Effector memory CD4-positive, alpha-beta T cell (primary cell): ENCODE results near the gene GRHL1.
A peak's percentile ranks its signal among the peaks of the same experiment; 100 is the strongest.

Experiments used
- DNase-seq, 3 donors: peaks; one replicate each; pipeline ENCODE4 v3.0.0-alpha.2; 2020
- H3K27ac ChIP-seq: 2 replicates; pipeline ENCODE4 v1.7.0; 2013; ENCODE audit warnings: mild to moderate bottlenecking, low read length, moderate library complexity; ENCODE audit not compliant: insufficient read depth, poor library complexity, severe bottlenecking
- H3K27me3 ChIP-seq: replicated peaks from 2 replicates; pipeline ENCODE4 v1.7.0; 2013; ENCODE audit warnings: mild to moderate bottlenecking, low read length; ENCODE audit not compliant: insufficient read depth, control insufficient read depth, poor library complexity, severe bottlenecking
- H3K36me3 ChIP-seq: 2 replicates; pipeline ENCODE4 v1.7.0; 2013; ENCODE audit warnings: mild to moderate bottlenecking, low read length, moderate library complexity; ENCODE audit not compliant: control insufficient read depth, insufficient read depth
- H3K4me1 ChIP-seq: 2 replicates; pipeline ENCODE4 v1.7.0; 2013; ENCODE audit warnings: low read length, mild to moderate bottlenecking; ENCODE audit not compliant: control insufficient read depth, insufficient read depth, poor library complexity, severe bottlenecking
- H3K4me3 ChIP-seq: 2 replicates; pipeline ENCODE4 v1.7.0; 2013; ENCODE audit warnings: low read length, low read depth, mild to moderate bottlenecking; ENCODE audit not compliant: insufficient read depth, poor library complexity, severe bottlenecking
- H3K9me3 ChIP-seq: 2 replicates; pipeline ENCODE4 v1.7.0; 2013; ENCODE audit warnings: mild to moderate bottlenecking, low read length, moderate library complexity; ENCODE audit not compliant: control insufficient read depth

GRHL1 gene

GRCh38 chr2:10032746-10033105 is 81.2 kb downstream of the GRHL1 start:
- no peaks in the 10 kb centered on the region for H3K27me3 ChIP-seq
- no peak for DNase-seq
- H3K4me1 ChIP-seq, result peaks cover 27% of the 10 kb centered on the region
- no peaks in the 10 kb centered on the region for H3K9me3 ChIP-seq
- H3K36me3 ChIP-seq, result no peaks in the 10 kb centered on the region
- H3K27ac ChIP-seq, result no peak overlapping the region
- H3K4me3 ChIP-seq, result no peak overlapping the region

- H3K9me3 ChIP-seq, result no peaks in the 10 kb centered on the region
- no peaks in the 10 kb centered on the region for H3K36me3 ChIP-seq
- H3K27ac ChIP-seq, result no peak overlapping the region
- H3K4me1 ChIP-seq, result peaks cover 26% of the 10 kb centered on the region
- no peaks in the 10 kb centered on the region for H3K27me3 ChIP-seq
- H3K4me3 ChIP-seq, result no peak overlapping the region
- no peak for DNase-seq
Observed at GRCh38 chr2:10033251-10034006, 81.9 kb downstream of the GRHL1 start.

- no peak for DNase-seq
- Histone ChIP-seq H3K9me3 (no peaks in the 10 kb centered on the region), H3K4me1 (peaks cover 15% of the 10 kb centered on the region), H3K36me3 (no peaks in the 10 kb centered on the region), H3K27me3 (no peaks in the 10 kb centered on the region), H3K4me3 (no peak overlapping the region), H3K27ac (no peak overlapping the region)
Observed at GRCh38 chr2:10034333-10035052, 83.0 kb downstream of the GRHL1 start.

- Histone ChIP-seq H3K36me3 (no peaks in the 10 kb centered on the region), H3K9me3 (no peaks in the 10 kb centered on the region), H3K27ac (no peak overlapping the region), H3K4me3 (no peak overlapping the region), H3K27me3 (no peaks in the 10 kb centered on the region), H3K4me1 (peaks cover 10% of the 10 kb centered on the region)
- no peak for DNase-seq
Observed at GRCh38 chr2:10035053-10035422, 83.5 kb downstream of the GRHL1 start.

- H3K4me1 ChIP-seq, result peaks cover 7% of the 10 kb centered on the region
- no peaks in the 10 kb centered on the region for H3K9me3 ChIP-seq
- H3K36me3 ChIP-seq, result no peaks in the 10 kb centered on the region
- DNase-seq, result no peak
- no peak overlapping the region for H3K27ac ChIP-seq
- H3K4me3 ChIP-seq, result no peak overlapping the region
- no peaks in the 10 kb centered on the region for H3K27me3 ChIP-seq
Observed at GRCh38 chr2:10035633-10036032, 84.1 kb downstream of the GRHL1 start.

GRCh38 chr2:10036095-10036884 is 84.8 kb downstream of the GRHL1 start:
- Histone ChIP-seq H3K27me3 (no peaks in the 10 kb centered on the region), H3K36me3 (no peaks in the 10 kb centered on the region), H3K9me3 (no peaks in the 10 kb centered on the region), H3K27ac (no peak overlapping the region), H3K4me3 (no peak overlapping the region), H3K4me1 (peaks cover 7% of the 10 kb centered on the region)
- DNase-seq, result peak; percentile 33 to 46 (median 37)

GRCh38 chr2:10038123-10038522 is 86.6 kb downstream of the GRHL1 start:
- H3K4me1 ChIP-seq, result peaks cover 7% of the 10 kb centered on the region
- H3K36me3 ChIP-seq, result no peaks in the 10 kb centered on the region
- H3K27ac ChIP-seq, result no peak overlapping the region
- H3K9me3 ChIP-seq, result no peaks in the 10 kb centered on the region
- no peak for DNase-seq
- no peak overlapping the region for H3K4me3 ChIP-seq
- H3K27me3 ChIP-seq, result no peaks in the 10 kb centered on the region

GRCh38 chr2:10038716-10039115 is 87.2 kb downstream of the GRHL1 start:
- Histone ChIP-seq H3K4me1 (peaks cover 7% of the 10 kb centered on the region), H3K36me3 (no peaks in the 10 kb centered on the region), H3K27ac (no peak overlapping the region), H3K4me3 (no peak overlapping the region), H3K9me3 (no peaks in the 10 kb centered on the region), H3K27me3 (no peaks in the 10 kb centered on the region)
- DNase-seq, result no peak

GRCh38 chr2:10039658-10040410 is 88.3 kb downstream of the GRHL1 start:
- Histone ChIP-seq H3K4me1 (peaks cover 10% of the 10 kb centered on the region), H3K36me3 (no peaks in the 10 kb centered on the region), H3K4me3 (no peak overlapping the region), H3K9me3 (no peaks in the 10 kb centered on the region), H3K27ac (no peak overlapping the region), H3K27me3 (no peaks in the 10 kb centered on the region)
- no peak for DNase-seq
